Cardiac septum (tissue), 1 donor: ENCODE results near the gene MEX3D. TPM values are rescaled to one million over a fixed set of nuclear protein-coding genes. Genes with fewer than 3 reads are reported as not detected.
"Not testable (repeated sequence)": the region's sequence is repeated elsewhere in the genome, so short reads cannot be mapped to it uniquely, and the experiment has no call there.

Experiments used
- DNase-seq: peaks from one replicate; pipeline ENCODE4 v3.0.0-alpha.2; 2020; ENCODE audit warnings: low spot score
- intact Hi-C: fragments of 100-400 bp; cut with DNase I; formaldehyde crosslinking; loops from one replicate; pipeline ENCODE4 v1.14.0; 2022
- total RNA-seq: library from RNA; stranded (reverse); fragmentation: NEBNext Ultra II Directional; extraction: Animal tissue kit (Norgen Biotek cat#: 25700); gene quantifications from one replicate; pipeline ENCODE4 v1.2.1, GENCODE V29; 2021
- donor health status: DM: no; HTN: no; CAD: no.

The MEX3D gene
- total RNA-seq, 1 donor from 2014 or later: 8.3 TPM

GRCh38 chr19:1551068-1552040, 16.8 kb downstream of the MEX3D start:
- DNase-seq: no peak
- intact Hi-C loops: no loop called here

GRCh38 chr19:1549332-1549945, 18.7 kb downstream of the MEX3D start:
- intact Hi-C loops: loop anchor here (5.0 to 10.0 kb wide), 2 partner anchors 123 to 245 kb away; no protein-coding TSS in a partner anchor
- no peak for DNase-seq

GRCh38 chr19:1540365-1540925, 27.7 kb downstream of the MEX3D start:
- no peak for DNase-seq
- intact Hi-C loops: loop anchor here (10.0 kb wide), 1 partner anchor 254 kb away; no protein-coding TSS in a partner anchor

DNA sequence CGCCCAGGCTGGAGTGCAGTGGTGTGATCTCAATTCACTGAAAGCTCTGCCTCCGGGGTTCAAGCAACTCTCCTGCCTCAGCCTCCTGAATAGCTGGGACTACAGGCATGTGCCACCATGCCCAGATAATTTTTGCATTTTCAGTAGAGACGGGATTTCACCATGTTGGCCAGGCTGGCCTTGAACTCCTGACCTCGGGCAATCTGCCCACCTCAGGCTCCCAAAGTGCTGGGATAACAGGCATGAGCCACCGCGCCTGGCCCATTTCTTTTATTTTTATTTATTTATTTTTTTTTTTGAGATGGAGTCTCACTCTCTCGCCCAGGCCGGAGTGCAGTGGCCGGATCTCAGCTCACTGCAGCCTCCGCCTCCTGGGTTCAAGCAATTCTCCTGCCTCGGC, 28.4 kb downstream of the MEX3D start:
- DNase-seq: not testable (repeated sequence)
- intact Hi-C loops: loop anchor here (10.0 kb wide), 1 partner anchor 255 kb away; no protein-coding TSS in a partner anchor

GRCh38 chr19:1538978-1539377, 29.1 kb downstream of the MEX3D start:
- intact Hi-C loops: no loop called here
- DNase-seq: no peak

- DNase-seq, intact Hi-C loops: not testable (repeated sequence)
These were observed 32.4 kb downstream of the MEX3D start for GRCh38 chr19:1535699-1536098.

- no peak for DNase-seq
- intact Hi-C loops: no loop called here
These were observed 33.2 kb downstream of the MEX3D start for GRCh38 chr19:1534972-1535371.

DNA sequence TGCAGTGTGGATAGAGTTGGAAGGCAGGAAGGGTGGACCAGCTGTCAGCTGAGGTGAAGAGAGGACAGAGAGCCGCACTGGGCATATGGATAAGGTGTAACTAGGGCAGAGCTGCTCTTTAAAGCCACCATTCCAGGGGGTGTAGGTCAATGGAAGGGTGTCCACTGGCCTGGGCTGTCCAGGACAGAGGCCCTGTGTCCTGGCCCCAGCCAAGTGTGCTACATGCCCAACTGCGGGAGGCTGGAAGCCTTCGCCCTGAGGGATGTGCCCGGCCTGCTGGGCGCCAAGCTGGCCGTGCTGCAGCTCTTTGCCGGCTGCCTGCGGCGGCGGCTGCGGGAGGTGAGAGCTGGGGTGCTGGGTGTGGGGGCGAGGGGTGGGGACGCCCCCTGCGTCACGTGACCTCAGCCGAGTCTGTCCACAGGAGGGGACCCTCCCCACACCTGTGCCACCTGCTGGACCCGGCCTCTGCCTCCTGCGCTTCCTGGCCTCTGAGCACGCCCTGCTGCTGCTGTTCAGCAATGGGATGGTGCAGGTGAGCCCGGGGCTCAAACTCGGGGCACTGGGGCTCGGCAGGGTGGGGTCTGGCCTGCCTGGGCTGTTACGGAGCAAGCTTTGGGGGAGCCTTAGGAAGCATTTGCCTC, 34.5 kb downstream of the MEX3D start:
- no peak for DNase-seq
- intact Hi-C loops: no loop called here

GRCh38 chr19:1532003-1532402, 36.1 kb downstream of the MEX3D start:
- DNase-seq: no peak
- intact Hi-C loops: no loop called here

GRCh38 chr19:1531587-1531986, 36.5 kb downstream of the MEX3D start:
- DNase-seq: no peak

GRCh38 chr19:1530856-1531255, 37.3 kb downstream of the MEX3D start:
- DNase-seq, intact Hi-C loops: not testable (repeated sequence)

More at GRCh38 chr19:1531587-1531986, 36.5 kb downstream of the MEX3D start:
- intact Hi-C loops: no loop called here

GRCh38 chr19:1529430-1529816, 38.7 kb downstream of the MEX3D start:
- intact Hi-C loops: no loop called here
- no peak for DNase-seq

- DNase-seq: no peak
- intact Hi-C loops: no loop called here
These were observed 39.3 kb downstream of the MEX3D start for GRCh38 chr19:1528596-1529429.

GRCh38 chr19:1527650-1528309, 40.3 kb downstream of the MEX3D start:
- DNase-seq: no peak
- intact Hi-C loops: no loop called here

DNA sequence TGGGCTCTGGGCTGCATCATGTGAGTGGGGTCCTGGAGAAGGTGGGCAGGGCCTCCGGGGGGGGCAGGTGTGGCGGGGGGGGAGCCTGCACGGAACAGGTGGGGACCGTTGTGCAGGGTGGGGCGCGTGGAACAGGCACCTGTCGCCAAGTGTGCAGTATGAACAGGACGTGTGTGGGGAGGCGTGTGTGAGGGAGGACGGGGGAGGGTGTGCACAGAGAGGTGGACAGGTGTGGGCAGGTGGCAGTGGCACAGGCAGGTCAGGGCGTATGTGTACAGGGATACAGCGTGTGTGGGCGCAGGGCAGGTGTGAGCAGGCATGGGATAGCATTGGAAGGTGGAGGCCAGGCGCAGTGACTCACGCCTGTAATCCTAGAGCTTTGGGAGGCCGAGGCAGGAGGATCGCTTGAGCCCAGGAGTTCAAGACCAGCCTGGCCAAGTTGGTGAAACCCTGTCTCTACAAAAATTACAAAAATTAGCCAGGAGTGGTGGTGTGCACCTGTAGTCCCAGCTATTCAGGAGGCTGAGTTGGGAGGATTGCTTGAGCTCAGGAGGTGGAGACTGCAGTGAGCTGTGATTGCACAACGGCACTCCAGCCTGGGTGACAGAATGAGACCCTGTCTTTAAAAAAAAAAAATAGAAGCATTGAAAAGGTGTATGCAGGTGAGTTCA, 41.0 kb downstream of the MEX3D start:
- intact Hi-C loops: no loop called here
- no peak for DNase-seq

GRCh38 chr19:1526066-1526778, 41.9 kb downstream of the MEX3D start:
- intact Hi-C loops: no loop called here
- DNase-seq: no peak

- intact Hi-C loops: no loop called here
- DNase-seq: no peak
These were observed 42.8 kb downstream of the MEX3D start for GRCh38 chr19:1525343-1525742.
